Kidney capillary endothelial cell (primary cell): ENCODE results near the gene FBXO41.

Experiments
- DNase-seq: peaks from one replicate; pipeline ENCODE4 v3.0.0-alpha.2; 2018; ENCODE audit warnings: low spot score

The FBXO41 gene

DNA sequence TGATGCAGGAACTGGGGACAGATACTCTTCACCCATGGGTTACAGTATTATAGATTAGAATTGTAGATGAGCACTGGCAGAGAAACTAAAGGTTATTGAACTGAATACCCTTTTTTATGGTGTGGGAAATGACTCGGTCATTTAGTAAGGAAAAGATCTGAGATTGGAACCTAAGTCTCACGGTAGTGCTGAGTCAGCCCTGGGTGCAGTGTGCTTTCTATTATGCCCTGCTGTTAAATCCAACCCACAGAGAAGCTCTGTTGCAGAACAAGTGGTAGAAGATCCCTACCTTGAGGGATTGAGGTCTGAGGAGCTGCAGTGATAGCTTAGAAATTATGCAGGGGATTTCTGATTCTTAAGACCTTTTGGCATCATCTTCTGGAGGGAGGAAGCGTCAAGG, 37.4 kb downstream of the FBXO41 start:
- DNase-seq, result no peak

DNA sequence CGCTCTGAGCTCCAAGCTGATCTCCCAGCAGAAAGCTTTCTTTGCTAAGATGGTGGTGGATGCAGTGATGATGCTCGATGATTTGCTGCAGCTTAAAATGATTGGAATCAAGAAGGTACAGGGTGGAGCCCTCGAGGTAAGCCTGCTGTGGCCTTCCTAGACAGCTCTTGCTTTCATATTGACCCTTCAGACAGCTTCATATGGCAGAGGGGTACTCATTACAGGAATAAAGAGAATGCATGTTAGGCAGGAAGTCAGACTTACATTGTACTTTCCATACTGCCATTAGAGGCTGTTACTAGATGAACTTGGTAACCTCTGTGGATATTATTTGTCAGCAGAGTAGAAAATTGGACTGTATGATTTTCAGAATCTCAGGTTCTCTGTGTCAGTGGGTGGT, 39.7 kb downstream of the FBXO41 start:
- no peak for DNase-seq

DNA sequence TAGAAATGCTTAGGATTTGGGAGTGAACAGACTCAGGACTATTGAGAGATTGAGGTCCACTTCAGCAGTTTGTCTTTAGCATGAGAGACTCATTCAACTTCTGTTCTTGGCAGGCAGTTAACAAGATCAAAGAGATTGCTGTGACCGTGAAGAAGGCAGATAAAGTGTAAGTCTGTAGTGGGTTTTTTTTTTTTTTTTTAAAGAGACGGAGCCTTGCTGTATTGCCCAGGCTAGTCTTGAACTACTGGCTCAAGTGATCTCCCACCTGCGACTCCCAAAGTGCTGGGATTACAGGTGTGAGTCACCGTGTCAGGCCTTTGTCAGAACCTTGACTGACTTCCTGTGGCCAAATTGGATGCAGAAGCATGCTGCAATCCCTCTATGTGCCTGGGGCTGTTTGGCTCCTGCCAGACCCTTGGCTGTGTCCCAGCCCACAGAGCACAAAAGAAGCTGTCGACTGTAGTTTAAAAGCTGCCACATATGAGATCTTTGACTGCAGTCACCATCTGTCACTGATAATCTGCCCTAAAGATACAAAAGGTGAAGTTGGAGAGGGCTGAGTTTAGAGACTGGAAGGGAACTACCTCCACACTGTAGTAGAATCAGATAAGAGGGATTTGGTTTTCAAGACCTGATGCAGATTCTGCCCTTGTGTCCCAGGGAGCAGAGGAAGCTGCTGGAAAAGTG, 40.3 kb downstream of the FBXO41 start:
- DNase-seq, result no peak

DNA sequence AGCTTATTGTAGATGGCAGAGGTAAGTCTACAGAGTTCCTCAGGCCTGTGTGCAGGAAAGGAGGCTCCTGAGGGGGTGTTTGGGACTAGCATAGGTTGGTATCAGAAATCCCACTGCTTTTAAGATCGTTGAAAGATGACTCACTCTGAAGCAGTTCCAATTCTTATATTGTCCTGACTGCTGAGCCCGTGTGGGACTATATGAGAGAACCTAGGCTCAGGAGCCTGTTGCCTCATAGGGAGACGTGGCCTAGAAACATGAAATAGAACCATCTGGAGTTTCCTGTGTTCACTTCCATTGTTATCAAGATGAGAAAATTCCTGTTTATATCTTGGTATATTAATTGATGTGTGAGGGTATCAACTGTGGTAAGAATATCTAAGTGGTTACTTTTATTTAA, 44.5 kb downstream of the FBXO41 start:
- peak; percentile 79 for DNase-seq

DNA sequence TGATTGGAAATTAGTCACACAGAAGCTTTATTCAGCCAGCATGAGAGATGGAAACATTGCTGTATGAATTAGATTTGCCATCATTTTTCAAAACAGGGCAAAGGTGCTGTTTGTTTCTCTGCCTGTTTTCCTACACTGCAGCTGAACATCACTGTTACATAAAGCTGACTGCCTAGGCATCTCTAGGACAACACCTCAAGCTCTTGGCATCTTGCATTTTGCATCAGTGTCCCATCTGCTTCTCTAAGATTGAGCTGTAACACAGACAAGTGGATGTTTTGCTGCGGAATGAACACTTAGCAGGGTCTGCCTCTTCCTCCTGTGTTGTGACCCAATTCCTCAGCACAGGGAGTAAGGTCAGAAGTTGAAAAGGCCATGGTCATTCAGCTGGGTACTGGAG, 45.3 kb downstream of the FBXO41 start:
- DNase-seq, result no peak

DNA sequence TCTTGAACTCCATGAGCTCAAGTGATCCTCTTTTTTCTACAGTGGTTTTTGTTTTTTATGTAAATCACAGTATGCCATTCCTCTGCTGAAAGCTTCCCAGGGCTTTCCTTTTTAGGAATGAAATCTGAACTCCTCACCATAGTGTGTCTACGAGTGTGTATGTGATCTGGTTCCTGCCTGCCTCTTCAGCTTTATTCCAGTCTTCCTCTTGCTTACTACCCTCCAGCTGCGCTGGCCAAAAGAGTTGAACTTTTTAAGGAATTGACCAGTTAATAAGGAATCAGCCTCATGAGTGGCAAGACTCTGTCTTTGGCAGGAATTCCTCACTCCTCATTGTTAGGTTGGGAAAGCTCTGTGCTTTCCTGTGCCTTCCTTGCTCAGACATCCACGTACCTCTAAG, 46.1 kb downstream of the FBXO41 start:
- no peak for DNase-seq

DNA sequence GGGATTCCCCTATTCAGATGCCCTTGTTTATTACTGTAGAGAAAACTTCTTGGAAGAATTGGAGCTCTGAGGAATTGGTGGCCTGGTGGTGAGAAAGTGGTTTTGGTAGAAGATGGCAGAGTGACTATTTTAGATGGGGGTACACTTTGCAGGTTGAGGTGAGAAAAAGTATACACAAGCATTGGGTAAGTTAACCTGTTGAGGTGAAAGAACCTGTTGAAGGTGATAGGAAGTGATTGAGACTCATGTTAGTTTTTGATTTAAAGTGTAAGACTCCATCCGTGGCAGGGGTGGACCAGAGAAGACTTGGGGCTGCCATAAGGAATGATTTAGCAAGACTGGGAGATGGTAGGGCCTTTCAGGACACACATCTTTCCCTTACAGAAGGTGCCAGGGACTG, 47.1 kb downstream of the FBXO41 start:
- DNase-seq, result no peak

DNA sequence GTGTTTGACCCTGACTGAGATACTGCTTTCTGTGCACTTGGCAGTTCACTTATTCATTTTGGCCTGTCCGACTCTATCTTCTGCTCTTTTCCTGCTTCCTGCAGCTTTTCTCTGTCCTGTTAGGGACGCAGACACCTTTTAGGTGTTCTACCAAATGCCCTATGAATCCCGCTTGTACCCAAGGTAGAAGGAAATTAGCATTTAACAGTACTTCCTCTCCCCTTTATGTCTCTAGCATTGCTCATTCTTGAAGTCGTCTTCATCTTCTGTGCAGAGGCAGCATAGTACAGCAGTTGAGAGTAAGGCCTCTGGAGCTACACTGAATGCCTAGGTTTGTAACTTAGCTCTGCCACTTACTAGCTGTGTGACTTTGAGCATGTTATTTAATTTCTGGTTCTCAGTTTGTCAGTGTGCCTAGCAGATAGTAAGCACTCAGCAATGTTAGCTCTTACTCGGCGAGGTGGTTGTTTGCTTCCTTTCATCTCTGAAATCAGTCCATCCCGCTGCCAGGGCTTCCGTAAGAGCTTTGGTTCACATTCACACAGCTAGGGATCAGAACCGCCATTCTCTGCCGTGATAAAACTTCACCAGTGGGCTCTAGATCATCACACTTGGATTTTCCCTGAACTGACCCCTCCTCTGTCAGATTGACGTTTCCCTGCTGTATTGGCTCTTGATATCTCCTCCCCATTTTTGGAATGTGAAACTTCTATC, 48.8 kb downstream of the FBXO41 start:
- DNase-seq, result no peak

DNA sequence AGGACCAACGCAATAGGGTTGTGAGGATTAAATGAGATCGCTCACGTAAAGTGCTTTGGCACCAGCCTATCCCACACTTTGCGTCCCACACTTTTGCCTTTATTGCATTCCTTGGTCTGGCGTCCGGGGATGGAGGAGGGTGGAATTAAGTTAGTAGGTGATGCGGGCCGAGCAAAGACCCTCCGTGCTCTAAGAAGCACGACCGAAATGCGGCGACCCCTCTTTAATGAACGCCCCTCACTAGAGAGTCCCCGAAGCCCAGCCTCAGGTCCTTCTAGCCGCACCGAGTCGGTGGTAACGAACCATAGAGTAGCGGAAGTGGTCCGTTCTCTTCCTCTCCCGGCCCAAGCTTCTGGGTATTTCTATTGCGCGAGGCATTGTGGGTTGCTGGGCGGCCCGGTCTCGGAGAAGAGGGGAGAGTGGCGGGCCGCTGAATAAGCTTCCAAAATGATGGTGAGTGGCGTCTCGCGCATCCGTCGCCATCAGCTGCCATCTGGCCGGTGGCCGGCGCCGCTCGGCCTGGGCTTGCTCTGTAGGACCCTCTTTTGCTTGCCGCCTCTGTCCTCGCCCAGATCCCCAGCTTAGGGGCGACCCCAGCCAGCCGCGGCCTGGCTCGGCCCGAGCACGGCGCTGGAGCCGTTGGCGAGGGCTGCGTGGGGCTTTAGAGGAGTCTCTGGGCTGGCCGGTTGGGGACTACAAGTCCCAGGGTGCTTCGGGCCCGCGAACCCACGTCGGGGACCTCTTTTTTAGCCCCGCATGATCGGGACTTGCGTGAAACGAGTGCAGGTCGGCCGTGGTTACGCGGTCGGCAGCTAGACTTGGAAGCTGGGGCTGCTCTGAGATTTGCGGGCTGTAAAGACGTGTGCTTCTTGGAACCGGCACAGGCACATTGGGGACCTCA, 50.1 kb downstream of the FBXO41 start, which contains the start of gene CCT7:
CCT7 (plus strand) TSS at position 377 of the 901 bp plus-strand sequence; CDS start at position 448, 71 bp downstream.
- peak; percentile 84 for DNase-seq

DNA sequence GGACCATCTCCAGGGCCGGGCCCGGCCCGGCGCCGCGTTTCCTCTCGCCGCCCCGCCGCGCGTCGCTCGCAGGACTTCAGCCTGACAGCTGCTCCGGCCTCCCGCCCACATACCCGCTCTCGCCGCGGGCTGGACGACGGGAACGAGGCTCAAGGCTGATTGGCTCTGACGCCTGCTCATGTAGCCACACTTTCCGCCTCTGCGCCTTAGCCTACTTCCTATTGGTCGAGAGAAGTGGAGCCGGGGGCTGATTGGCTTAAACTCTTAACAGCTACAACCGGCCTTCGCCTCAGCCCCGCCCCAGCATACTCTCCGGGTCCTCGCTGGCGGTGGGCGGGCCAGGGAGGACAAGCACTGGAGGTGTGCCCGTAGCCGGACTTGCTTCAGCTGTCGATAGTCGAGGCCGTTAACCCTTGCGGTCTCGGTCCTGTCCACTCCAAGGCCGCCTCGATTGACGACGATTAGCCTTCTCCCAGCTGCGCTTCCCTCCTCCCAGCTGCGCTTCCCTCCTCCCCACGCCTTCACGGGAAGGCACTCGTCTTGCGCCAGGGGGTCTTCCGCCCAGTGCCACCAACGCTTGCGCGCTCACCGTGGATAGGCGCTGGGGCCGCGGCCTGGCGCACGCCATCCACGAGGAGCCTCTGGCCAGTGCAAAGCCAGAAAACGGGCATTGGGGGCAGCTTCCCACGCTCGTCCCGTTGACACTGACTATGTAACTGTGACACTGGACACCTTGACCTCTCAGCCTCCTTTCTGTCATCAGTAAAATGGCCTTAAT, 50.9 kb downstream of the FBXO41 start, which contains the start of gene PRADC1:
PRADC1 (minus strand) TSS at position 86 of the 778 bp plus-strand sequence; CDS start at position 7, 79 bp downstream.
- peak; percentile 99 for DNase-seq

DNA sequence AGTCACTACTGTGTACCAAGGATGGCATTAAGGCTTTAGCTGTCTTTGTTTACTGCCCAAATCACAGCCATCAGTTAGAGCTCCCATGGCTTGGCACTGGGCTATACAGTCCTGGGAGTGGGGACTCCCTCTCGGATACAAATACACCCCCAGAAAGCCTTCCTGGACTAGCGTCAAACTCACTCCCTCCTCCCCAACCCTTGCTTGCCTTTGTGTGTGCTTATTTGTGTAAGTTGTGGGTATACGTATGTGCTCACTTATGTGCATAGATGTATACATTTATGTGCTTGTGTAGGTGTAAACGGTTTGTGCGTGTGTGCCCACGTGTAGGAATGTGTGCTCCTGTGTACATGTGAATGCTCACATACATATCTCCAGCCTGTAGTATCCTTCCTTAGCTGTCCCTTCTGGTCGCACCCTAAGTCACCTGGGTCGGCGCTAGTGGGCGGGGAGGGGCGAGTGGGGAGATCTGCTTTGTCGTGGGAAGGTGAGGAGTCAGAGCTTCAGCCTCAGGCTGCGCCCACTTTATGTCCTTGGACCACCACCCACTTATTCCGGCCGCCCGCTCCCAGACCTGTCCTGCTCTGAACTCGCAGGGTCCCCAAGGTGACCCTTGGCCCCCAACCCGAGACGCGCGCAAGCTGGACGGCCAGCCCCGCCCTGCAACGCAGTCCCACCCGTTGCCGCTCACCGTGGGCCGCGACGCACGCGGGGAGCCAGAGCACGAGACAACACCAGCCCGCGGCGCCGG, 51.7 kb downstream of the FBXO41 start:
- DNase-seq, result peak; percentile 37

DNA sequence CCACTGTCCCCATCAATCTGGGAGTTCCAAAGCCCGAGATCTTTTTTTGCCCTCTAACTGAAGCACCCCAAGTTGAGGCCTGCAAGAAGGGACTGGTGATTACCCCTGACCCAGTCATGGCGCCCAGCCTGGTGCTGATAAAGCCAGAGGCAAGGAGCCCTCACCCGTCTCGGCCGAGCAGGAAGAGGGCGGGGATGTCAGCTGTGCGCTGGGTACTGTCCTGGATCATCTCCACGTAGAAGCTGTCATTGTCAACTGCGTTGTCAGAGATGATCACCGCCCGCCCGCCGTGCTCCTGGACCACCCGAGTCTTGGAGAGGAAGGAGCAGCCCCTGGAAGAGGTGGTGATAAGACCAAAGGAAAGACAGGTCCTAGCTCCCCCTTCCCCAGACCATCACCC, 55.6 kb downstream of the FBXO41 start:
- DNase-seq, result no peak

DNA sequence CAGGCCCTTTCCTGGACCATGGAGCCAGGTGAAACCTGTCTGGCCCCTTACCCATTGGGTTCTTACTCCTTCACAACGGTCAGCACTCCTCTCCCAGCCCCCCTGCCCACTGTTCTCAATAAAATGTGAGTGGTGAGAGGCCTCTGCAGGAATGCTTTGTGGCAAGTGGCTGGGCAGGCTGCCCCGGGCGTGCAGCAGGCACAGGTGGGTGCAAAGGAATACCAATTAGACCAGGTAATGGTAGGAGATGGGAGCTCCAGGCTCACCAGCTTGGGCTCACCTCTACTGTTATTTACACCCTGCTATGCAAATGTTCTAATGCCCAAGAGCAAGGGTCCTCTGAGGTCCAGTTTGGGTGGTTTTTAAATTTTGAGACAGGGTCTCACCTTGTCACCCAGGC, 57.2 kb downstream of the FBXO41 start:
- DNase-seq, result no peak

DNA sequence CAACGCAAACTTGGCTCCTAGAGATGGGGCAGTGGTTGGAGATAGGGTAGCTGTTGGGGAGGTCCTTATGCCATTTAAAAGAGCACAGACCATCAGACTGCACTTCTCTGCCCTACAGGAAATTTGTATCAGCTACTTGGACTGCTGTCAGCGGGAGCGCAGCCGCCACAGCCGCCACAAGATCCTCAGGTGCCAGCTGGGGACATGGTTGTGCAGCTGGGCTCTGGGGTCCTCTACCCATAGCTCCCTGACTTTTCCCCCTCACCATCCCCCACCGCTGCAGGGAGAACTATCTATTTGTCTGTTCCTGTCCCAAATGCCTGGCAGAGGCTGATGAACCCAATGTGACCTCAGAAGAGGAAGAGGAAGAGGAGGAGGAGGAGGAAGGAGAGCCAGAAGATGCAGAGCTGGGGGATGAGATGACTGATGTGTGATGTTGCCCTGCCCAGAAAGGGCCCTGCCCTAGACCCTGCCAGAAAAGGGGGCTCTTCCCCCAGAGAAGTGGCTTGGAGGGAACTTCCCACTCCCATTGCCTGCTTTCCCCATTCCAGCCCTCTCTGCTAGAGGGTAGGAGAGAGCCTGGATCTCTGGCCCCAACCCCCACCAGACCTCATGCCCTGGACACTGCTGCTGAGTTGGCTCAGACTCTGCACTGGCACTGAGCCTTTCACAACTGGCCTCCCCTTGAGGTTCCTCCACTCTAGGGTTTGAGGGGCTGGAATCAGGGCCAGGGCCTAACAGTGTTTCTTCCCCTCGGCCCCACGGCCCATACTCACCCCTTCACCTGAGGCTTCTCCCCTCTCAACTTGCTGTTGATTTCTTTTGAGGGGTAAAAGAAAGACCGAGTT, 58.5 kb downstream of the FBXO41 start:
- DNase-seq, result no peak

DNA sequence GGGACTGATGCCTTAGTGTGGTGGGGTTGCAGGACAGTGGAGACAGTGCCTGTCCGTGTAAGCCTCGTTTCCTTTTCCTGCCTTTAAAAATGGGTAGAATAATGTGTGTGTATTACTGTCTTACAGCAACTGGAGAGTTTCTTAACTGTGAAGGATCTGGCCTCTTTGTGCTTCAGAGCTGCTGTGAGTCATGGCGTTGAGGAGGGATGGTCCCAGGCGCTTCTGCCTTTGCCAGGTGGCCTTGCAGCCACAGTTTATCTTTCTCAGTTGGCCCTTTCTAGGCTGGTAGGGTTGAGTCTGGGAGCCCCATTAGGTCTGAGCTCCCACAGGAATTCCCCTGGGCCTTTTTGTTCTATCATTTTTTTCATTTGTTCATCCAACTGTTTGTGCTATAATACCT, 60.5 kb downstream of the FBXO41 start:
- DNase-seq, result no peak

DNA sequence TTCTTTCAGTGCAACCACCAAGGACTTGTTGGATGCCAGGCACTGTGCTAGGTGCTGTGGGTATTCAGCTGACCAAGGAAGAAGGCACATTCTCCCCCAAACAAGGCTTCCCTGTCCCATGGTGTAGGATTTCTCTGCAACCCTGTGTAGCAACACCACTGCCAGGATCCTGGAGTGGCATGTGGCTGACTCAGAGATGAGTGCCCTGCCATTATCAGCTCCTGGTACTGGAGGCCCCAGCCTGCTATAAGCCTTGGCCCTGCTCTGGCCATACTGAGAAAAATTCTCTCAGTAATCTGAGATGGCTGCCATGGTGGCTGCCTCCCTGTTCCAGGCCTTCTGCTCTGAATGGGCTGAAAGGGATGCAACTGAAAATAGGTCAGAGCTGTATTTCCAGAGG, 66.0 kb downstream of the FBXO41 start:
- no peak for DNase-seq

DNA sequence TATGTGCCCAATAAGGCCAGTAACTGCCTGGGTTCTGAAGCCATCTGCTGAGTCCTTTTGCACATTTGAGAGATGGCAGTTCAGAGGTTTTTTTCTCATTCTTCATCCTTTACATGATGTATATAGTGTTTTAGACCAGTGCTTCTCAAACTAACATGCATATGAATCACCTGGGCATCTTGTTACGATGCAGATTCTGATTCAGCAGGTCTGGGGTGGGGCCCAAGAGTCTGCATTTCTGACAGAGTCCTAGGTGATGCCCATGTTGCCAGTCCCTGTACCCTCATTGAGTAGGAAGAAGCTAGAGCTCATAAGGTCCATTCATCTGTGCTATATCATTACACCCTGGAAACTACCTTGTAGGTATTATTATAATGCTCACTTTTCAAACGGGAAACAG, 66.5 kb downstream of the FBXO41 start:
- no peak for DNase-seq

DNA sequence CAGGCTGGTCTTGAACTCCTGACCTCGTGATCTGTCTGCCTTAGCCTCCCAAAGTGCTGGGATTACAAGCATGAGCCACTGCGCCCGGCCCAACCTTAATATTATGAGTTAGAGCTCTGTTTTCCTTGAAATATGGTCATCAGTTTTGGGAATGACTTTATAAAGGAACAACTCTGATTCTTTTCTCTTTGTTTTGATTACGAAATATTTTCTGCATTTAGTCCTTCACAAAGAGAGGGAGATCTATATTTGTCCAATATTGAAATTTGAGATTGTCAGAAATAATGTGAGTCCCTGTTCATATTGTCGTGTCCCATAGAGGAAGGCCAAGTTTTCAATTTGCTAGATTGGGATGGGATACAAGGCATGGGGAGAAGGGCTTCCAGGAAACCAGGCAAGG, 67.1 kb downstream of the FBXO41 start:
- no peak for DNase-seq

DNA sequence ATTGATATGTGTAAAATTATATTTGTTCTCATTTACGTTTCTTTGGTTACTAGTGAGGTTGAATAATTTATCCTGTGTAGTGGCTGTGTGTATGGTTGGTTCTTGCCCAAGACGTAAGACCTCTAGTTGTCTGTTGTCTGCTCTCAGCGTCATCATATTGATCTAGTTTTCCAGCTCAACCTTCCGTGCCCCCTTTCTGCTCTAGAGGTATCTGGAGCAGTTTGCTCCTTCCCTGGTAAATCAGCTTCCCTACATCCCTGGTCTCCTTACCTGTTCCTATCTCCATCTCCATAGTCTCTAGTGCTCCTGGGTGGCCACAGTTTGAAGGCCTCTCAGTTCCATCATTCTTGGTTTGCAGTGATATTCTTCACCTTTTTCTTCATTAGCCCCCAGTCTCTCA, 69.0 kb downstream of the FBXO41 start:
- DNase-seq, result no peak
